CD4-positive, alpha-beta T cell treated with Interleukin-6 at 100 ng/mL for 8 hours (primary cell): ENCODE measurements around the gene ZYX.
"Not testable (repeated sequence)": the region's sequence is repeated elsewhere in the genome, so short reads cannot be mapped to it uniquely, and the experiment has no call there.

Experiments
- DNase-seq: peaks from one replicate; pipeline ENCODE4 v3.0.0-alpha.2; 2020; ENCODE audit warnings: mixed read lengths, low spot score

ZYX gene

GRCh38 chr7:143417734-143418383, 36.7 kb downstream of the ZYX start:
- no peak for DNase-seq

- DNase-seq = no peak
These were observed 37.7 kb downstream of the ZYX start for GRCh38 chr7:143418681-143419458.

GRCh38 chr7:143419880-143420279, 38.7 kb downstream of the ZYX start:
- no peak for DNase-seq

- not testable (repeated sequence) for DNase-seq
These were observed 39.5 kb downstream of the ZYX start for GRCh38 chr7:143420624-143421023.

GRCh38 chr7:143422033-143422432, 40.9 kb downstream of the ZYX start:
- DNase-seq = no peak

- not testable (repeated sequence) for DNase-seq
These were observed 43.3 kb downstream of the ZYX start for GRCh38 chr7:143424476-143424875.

- DNase-seq = no peak
These were observed 45.5 kb downstream of the ZYX start for GRCh38 chr7:143426479-143427142.

- DNase-seq = no peak
These were observed 48.9 kb downstream of the ZYX start for GRCh38 chr7:143429770-143430698.

GRCh38 chr7:143431109-143431508, 50.0 kb downstream of the ZYX start:
- no peak for DNase-seq

- DNase-seq = no peak
These were observed 52.6 kb downstream of the ZYX start for GRCh38 chr7:143433759-143434158.

- no peak for DNase-seq
These were observed 53.5 kb downstream of the ZYX start for GRCh38 chr7:143434660-143435059.

GRCh38 chr7:143435266-143435665, 54.1 kb downstream of the ZYX start:
- DNase-seq = no peak

GRCh38 chr7:143436325-143436946, 55.3 kb downstream of the ZYX start:
- DNase-seq = no peak

GRCh38 chr7:143437578-143437977, 56.4 kb downstream of the ZYX start:
- DNase-seq = no peak

GRCh38 chr7:143439866-143440265, 58.7 kb downstream of the ZYX start:
- DNase-seq = no peak
